HepG2 (cell line): ENCODE results near the gene EIF4G1. TPM values are rescaled to one million over a fixed set of nuclear protein-coding genes. Genes with fewer than 3 reads are reported as not detected.

Source experiments
- ATAC-seq: fragments of 200-7000 bp; cut with Tn5 transposase; 3 replicates; pipeline ENCODE4 v1.9.1; 2020; ENCODE audit warnings: mild to moderate bottlenecking, moderate library complexity
- BruUV-seq: library from RNA; stranded (reverse); fragments of 400-500 nt; replicated peaks from 2 replicates; lab custom pipeline; 2021; lab: Mats Ljungman, UMichigan
- CTCF ChIA-PET: fragments of 300-600 bp; formaldehyde crosslinking; extraction: SDS; loops from one replicate; lab custom pipeline; 2021; ENCODE audit warnings: low total read pairs, inconsistent platforms, low intra/inter-chr PET ratio; lab: Yijun Ruan, JAX
- POLR2A ChIA-PET: fragments of 350-600 bp; sonication (Branson Sonifier 250); formaldehyde crosslinking; loops from one replicate; lab custom pipeline; 2020; ENCODE audit warnings: antibody characterized with exemption, inconsistent platforms; lab: Yijun Ruan, JAX
- DNase-seq: peaks from one replicate; pipeline ENCODE4 v3.0.0-alpha.2; 2015; ENCODE audit warnings: low spot score
- FAIRE-seq: peaks from 3 replicates; lab custom pipeline; 2011; peaks lifted over from hg19 to GRCh38; lab: Jason Lieb, UNC
- H2AFZ ChIP-seq: one replicate; pipeline ENCODE4 v1.6.1; 2011; ENCODE audit warnings: low read length, inconsistent platforms
- H3K27ac ChIP-seq: fragments of 300-600 bp; 3 replicates; pipeline ENCODE4 v1.8.0; 2011; ENCODE audit warnings: mixed run types, mild to moderate bottlenecking, mixed read lengths, low read length, inconsistent platforms; ENCODE audit not compliant: insufficient read depth; ENCODE audit errors: extremely low read length
- H3K27me3 ChIP-seq, 2 experiments: fragments of 200-600 bp in 1 of 2; 2 replicates in 1 of 2; 3 replicates in 1 of 2; pipeline versions ENCODE4 v1.6.0 to v1.8.0; 2011; ENCODE audit warnings: low read length in 2 of 2, mild to moderate bottlenecking in 2 of 2, moderate library complexity in 2 of 2, inconsistent platforms in 1 of 2; ENCODE audit not compliant: insufficient read depth in 2 of 2, control insufficient read depth in 1 of 2
- H3K36me3 ChIP-seq, 2 experiments: fragments of 200-600 bp in 1 of 2; replicated peaks in 1 of 2; 2 replicates in 1 of 2; 3 replicates in 1 of 2; pipeline versions ENCODE4 v1.5.1 to v1.8.0; 2011; ENCODE audit warnings: low read length in 2 of 2, inconsistent platforms in 1 of 2; ENCODE audit not compliant: insufficient read depth in 2 of 2, control insufficient read depth in 1 of 2
- H3K4me1 ChIP-seq: 2 replicates; pipeline ENCODE4 v1.5.1; 2012; ENCODE audit warnings: low read length, inconsistent platforms; ENCODE audit not compliant: insufficient read depth
- H3K4me2 ChIP-seq: 2 replicates; pipeline ENCODE4 v1.6.0; 2011; ENCODE audit warnings: low read depth, low read length, inconsistent platforms
- H3K4me3 ChIP-seq, 3 experiments: fragments of 200-600 bp in 1 of 3; sonication (generic), shearing (Covaris generic) in 1 of 3; replicated peaks in 1 of 3; 2 replicates each; pipeline ENCODE4 v1.5.1; 2011 to 2016; ENCODE audit warnings: low read length in 3 of 3, inconsistent platforms in 2 of 3, low read depth in 2 of 3, mild to moderate bottlenecking in 2 of 3, control low read depth in 1 of 3, mixed read lengths in 1 of 3; ENCODE audit not compliant: insufficient read depth in 1 of 3
- H3K79me2 ChIP-seq: one replicate; pipeline ENCODE4 v1.6.1; 2011; ENCODE audit warnings: low read length, inconsistent platforms; ENCODE audit not compliant: insufficient read depth
- H3K9ac ChIP-seq: 2 replicates; pipeline ENCODE4 v1.6.0; 2011; ENCODE audit warnings: mild to moderate bottlenecking, low read depth, low read length, inconsistent platforms; ENCODE audit not compliant: insufficient read depth
- H3K9me3 ChIP-seq: 2 replicates; pipeline ENCODE4 v1.5.1; 2012; ENCODE audit warnings: mild to moderate bottlenecking, low read length
- H4K20me1 ChIP-seq: 2 replicates; pipeline ENCODE4 v1.6.0; 2011; ENCODE audit warnings: inconsistent platforms, mild to moderate bottlenecking, low read length, moderate library complexity; ENCODE audit not compliant: insufficient read depth
- AGO2 ChIP-seq: fragments of 200-400 bp; formaldehyde crosslinking; optimal IDR thresholded peaks from 2 replicates; pipeline ENCODE3; 2017; ENCODE audit warnings: mild to moderate bottlenecking, low read depth, low read length, moderate library complexity
- EED ChIP-seq: sonication (generic); formaldehyde crosslinking; IDR thresholded peaks from 2 replicates; pipeline ENCODE4 v1.5.0; 2020; ENCODE audit warnings: mild to moderate bottlenecking, missing genetic modification reagents
- EP300 ChIP-seq, 3 experiments: sonication (generic) in 1 of 3; formaldehyde crosslinking in 1 of 3; IDR thresholded peaks; 2 replicates each; pipeline versions ENCODE4 v1.5.1 to v1.6.1; 2011 to 2020; ENCODE audit warnings: low read depth in 2 of 3, low read length in 2 of 3, borderline replicate concordance in 1 of 3, improper control_type of control experiment in 1 of 3, mild to moderate bottlenecking in 1 of 3, missing genetic modification reagents in 1 of 3, moderate library complexity in 1 of 3
- KMT2A ChIP-seq: sonication (generic); formaldehyde crosslinking; IDR thresholded peaks from 2 replicates; pipeline ENCODE4 v1.4.0; 2020; ENCODE audit warnings: missing genetic modification reagents
- RBFOX2 ChIP-seq: fragments of 200-400 bp; formaldehyde crosslinking; IDR thresholded peaks from 2 replicates; pipeline ENCODE4 v1.6.1; 2017; ENCODE audit warnings: low read depth, mild to moderate bottlenecking, low read length
- TRIM22 ChIP-seq: fragments of 450-650 bp; IDR thresholded peaks from 2 replicates; pipeline ENCODE4 v1.6.1; 2017
- ZMYM3 ChIP-seq: sonication (generic); formaldehyde crosslinking; IDR thresholded peaks from 2 replicates; pipeline ENCODE4 v1.5.1; 2020; ENCODE audit warnings: mild to moderate bottlenecking, missing genetic modification reagents
- ZNF441 ChIP-seq: sonication (generic); formaldehyde crosslinking; IDR thresholded peaks from 2 replicates; pipeline ENCODE4 v1.7.0; 2021; ENCODE audit warnings: missing genetic modification reagents, borderline replicate concordance
- ZNF781 ChIP-seq: sonication (generic); formaldehyde crosslinking; IDR thresholded peaks from 2 replicates; pipeline ENCODE4 v1.5.1; 2020; ENCODE audit warnings: borderline replicate concordance, mild to moderate bottlenecking, missing genetic modification reagents; ENCODE audit errors: not compliant biosample characterization
- WGBS: methylation state at CpG from one replicate; pipeline ENCODE4 v1.1.6; 2017; ENCODE audit warnings: low lambda C conversion rate; 5-methylcytosine and 5-hydroxymethylcytosine counted together
- in situ Hi-C: cut with HindIII; loops from 2 replicates; pipeline ENCODE4 v1.10.0; 2017; ENCODE audit warnings: low pct_unique_long_range_greater_than_20kb; ENCODE audit not compliant: extremely low pct_ligation_motif_present
- intact Hi-C: fragments of 100-400 bp; cut with micrococcal nuclease; formaldehyde crosslinking; loops from one replicate; pipeline ENCODE4 v1.10.0; 2022; ENCODE audit not compliant: unreplicated experiment
- polyA plus RNA-seq, 8 experiments: library from polyadenylated mRNA; depleted of rRNA in 3 of 8; stranded (reverse) in 7 of 8; unstranded in 1 of 8; fragments of >200 nt; fragmentation: Illumina TruSeq in 4 of 8; extraction: Trizol in 4 of 8; gene quantifications; 2 replicates each; pipeline versions ENCODE4 v1.2.1 to v1.2.3, GENCODE V29; 2011 to 2016; ENCODE audit warnings: low read depth in 4 of 8, missing spikeins in 1 of 8, mixed read lengths in 1 of 8; ENCODE audit not compliant: insufficient read depth in 1 of 8
- total RNA-seq, 5 experiments: library from RNA; depleted of rRNA; stranded (reverse); fragments of >200 nt; fragmentation: Illumina TruSeq; extraction: Trizol; gene quantifications; 2 replicates each; pipeline ENCODE4 v1.2.3, GENCODE V29; 2016; ENCODE audit warnings: low read depth in 1 of 5

EIF4G1 gene
- total and polyA plus RNA-seq, 2 of the 13 experiments (the other 11 are each of a cell fraction or from before 2014, with no cell fraction given), result 208 to 213 TPM

- Histone ChIP-seq H3K4me2 (no peak overlapping the region), H3K9ac (no peak overlapping the region), H3K27me3 (no peaks in the 10 kb centered on the region), H3K9me3 (no peaks in the 10 kb centered on the region), H3K79me2 (peaks cover 5% of the 10 kb centered on the region)
- in situ Hi-C loops, result no loop called here
- BruUV-seq, result no TSS peak
- CTCF ChIA-PET, result no interaction called here
- POLR2A ChIA-PET, result interaction anchor here (1.4 to 2.1 kb wide), 2 partner anchors 12 to 14 kb away, joined by 3 to 6 read pairs; no protein-coding TSS in a partner anchor
- TF ChIP-seq KMT2A (CRISPR knock-in tag), result no peak
- TF ChIP-seq RBFOX2, result peak; percentile 46; the same call in 1 of the 2 replicates
- TF ChIP-seq TRIM22, result no peak
- peak; percentile 63 for TF ChIP-seq AGO2
- TF ChIP-seq, all 625 proteins: peak for 2
- intact Hi-C loops, result no loop called here
- 98% methylated on average over 21 of the region's 21 CpGs for WGBS
- DNase-seq (no peak), ATAC-seq (no peak), FAIRE-seq (no peak)
- H3K36me3 ChIP-seq, result peaks cover 58 to 92% of the 10 kb centered on the region in 2 experiments
- H3K4me3 ChIP-seq, result no peak overlapping the region
- H3K4me1 ChIP-seq, result no peaks in the 10 kb centered on the region
- no peak overlapping the region for H3K27ac ChIP-seq
- H2AFZ ChIP-seq, result no peak overlapping the region
- H4K20me1 ChIP-seq, result peaks cover 5% of the 10 kb centered on the region; the same call in 1 of the 2 replicates
Observed at GRCh38 chr3:184327171-184327570, 12.8 kb downstream of the EIF4G1 start.

- peaks cover 53 to 92% of the 10 kb centered on the region in 2 experiments for H3K36me3 ChIP-seq
- H3K4me2 ChIP-seq, result no peak overlapping the region
- H2AFZ ChIP-seq, result no peak overlapping the region
- H3K27ac ChIP-seq, result no peak overlapping the region
- ATAC-seq (no peak), DNase-seq (no peak), FAIRE-seq (no peak)
- POLR2A ChIA-PET, result no interaction called here
- no peaks in the 10 kb centered on the region for H3K4me1 ChIP-seq
- BruUV-seq, result no TSS peak
- 56% methylated on average over 3 of the region's 3 CpGs for WGBS
- H4K20me1 ChIP-seq, result peaks cover 5% of the 10 kb centered on the region; the same call in 1 of the 2 replicates
- no peak for TF ChIP-seq ZNF441 (CRISPR knock-in tag)
- no peak for TF ChIP-seq ZMYM3
- TF ChIP-seq EP300 (IDR thresholded peaks at IDR 0.05; ENCODE audit: low read depth in 2 of 2, low read length in 2 of 2), result no peak
- no peak for TF ChIP-seq EP300 (CRISPR knock-in tag; IDR thresholded peaks at IDR 0.05; ENCODE audit: borderline replicate concordance)
- no peak for TF ChIP-seq ZNF781 (CRISPR knock-in tag)
- TF ChIP-seq EED (CRISPR knock-in tag), result no peak
- TF ChIP-seq, all 625 proteins: peak for 0
- intact Hi-C loops (no loop called here), in situ Hi-C loops (no loop called here)
- Histone ChIP-seq H3K9me3 (no peaks in the 10 kb centered on the region), H3K27me3 (no peaks in the 10 kb centered on the region), H3K79me2 (peaks cover 5% of the 10 kb centered on the region), H3K9ac (no peak overlapping the region), H3K4me3 (no peak overlapping the region)
- CTCF ChIA-PET, result no interaction called here
Observed at GRCh38 chr3:184328516-184328915, 14.1 kb downstream of the EIF4G1 start.
